WTC11 (cell line): ENCODE data around the gene TSPAN9. TPM values are rescaled to one million over a fixed set of nuclear protein-coding genes. Genes with fewer than 3 reads are reported as not detected.

ENCODE experiments used
- ATAC-seq: fragments of 200-7000 bp; cut with Tn5 transposase; 2 replicates; pipeline ENCODE4 v1.10.0; 2021; ENCODE audit warnings: mild to moderate bottlenecking, moderate library complexity
- CTCF ChIA-PET: fragments of 300-600 bp; sonication (Branson Sonifier 250); formaldehyde crosslinking; loops from one replicate; lab custom pipeline; 2021; ENCODE audit warnings: antibody characterized with exemption; lab: Charles Lee
- POLR2A ChIA-PET: fragments of 350-600 bp; sonication (Branson Sonifier 250); formaldehyde crosslinking; loops from one replicate; lab custom pipeline; 2021; ENCODE audit warnings: antibody characterized with exemption; lab: Charles Lee
- DNase-seq: peaks from one replicate; pipeline ENCODE4 v3.0.0; 2021; ENCODE audit warnings: low spot score
- H3K27ac Mint-ChIP-seq: 2 replicates; pipeline ENCODE4 v1.8.0; 2021; ENCODE audit warnings: mixed read lengths
- H3K27me3 Mint-ChIP-seq: 2 replicates; pipeline ENCODE4 v1.8.0; 2021; ENCODE audit warnings: low read depth, mild to moderate bottlenecking, moderate library complexity, mixed read lengths
- H3K36me3 Mint-ChIP-seq: 2 replicates; pipeline ENCODE4 v1.8.0; 2021; ENCODE audit warnings: mixed read lengths
- H3K4me1 Mint-ChIP-seq: 2 replicates; pipeline ENCODE4 v1.8.0; 2022; ENCODE audit warnings: mixed read lengths
- H3K4me3 Mint-ChIP-seq: 2 replicates; pipeline ENCODE4 v1.8.0; 2021; ENCODE audit warnings: mild to moderate bottlenecking, moderate library complexity, mixed read lengths
- H3K9me3 Mint-ChIP-seq: 2 replicates; pipeline ENCODE4 v1.8.0; 2021; ENCODE audit warnings: mixed read lengths
- CBFB ChIP-seq: sonication (generic); formaldehyde crosslinking; IDR thresholded peaks from 2 replicates; pipeline ENCODE4 v1.8.1; 2022; ENCODE audit warnings: mild to moderate bottlenecking, low read depth, missing genetic modification reagents
- CREM ChIP-seq: sonication (generic); formaldehyde crosslinking; IDR thresholded peaks from 2 replicates; pipeline ENCODE4 v1.8.1; 2022; ENCODE audit warnings: mild to moderate bottlenecking, missing genetic modification reagents, moderate library complexity
- FOXJ3 ChIP-seq: sonication (generic); formaldehyde crosslinking; IDR thresholded peaks from 2 replicates; pipeline ENCODE4 v1.9.0; 2021; ENCODE audit warnings: missing genetic modification reagents, mild to moderate bottlenecking, borderline replicate concordance
- GTF2I ChIP-seq: fragments of 250-450 bp; sonication (Bioruptor Pico); conservative IDR thresholded peaks from 2 replicates; pipeline ENCODE4 v1.4.0; 2021; ENCODE audit warnings: mild to moderate bottlenecking
- MAX ChIP-seq: sonication (generic); formaldehyde crosslinking; IDR thresholded peaks from 2 replicates; pipeline ENCODE4 v1.8.0; 2022; ENCODE audit warnings: mild to moderate bottlenecking, missing genetic modification reagents
- PRDM15 ChIP-seq: sonication (generic); formaldehyde crosslinking; IDR thresholded peaks from 2 replicates; pipeline ENCODE4 v1.8.0; 2022; ENCODE audit warnings: missing genetic modification reagents
- TCF7 ChIP-seq: sonication (generic); formaldehyde crosslinking; IDR thresholded peaks from 2 replicates; pipeline ENCODE4 v1.8.0; 2022; ENCODE audit warnings: mild to moderate bottlenecking, low read depth, missing genetic modification reagents, moderate library complexity
- TEAD1 ChIP-seq: sonication (generic); formaldehyde crosslinking; IDR thresholded peaks from 2 replicates; pipeline ENCODE4 v1.8.0; 2022; ENCODE audit warnings: mild to moderate bottlenecking, missing genetic modification reagents
- TEAD4 ChIP-seq: sonication (generic); formaldehyde crosslinking; IDR thresholded peaks from 2 replicates; pipeline ENCODE4 v1.8.0; 2022; ENCODE audit warnings: mild to moderate bottlenecking, missing genetic modification reagents
- USF2 ChIP-seq: sonication (generic); formaldehyde crosslinking; IDR thresholded peaks from 2 replicates; pipeline ENCODE4 v1.8.1; 2023; ENCODE audit warnings: mild to moderate bottlenecking, missing genetic modification reagents, moderate library complexity
- ZNF232 ChIP-seq: sonication (generic); formaldehyde crosslinking; IDR thresholded peaks from 2 replicates; pipeline ENCODE4 v1.8.0; 2022; ENCODE audit warnings: mild to moderate bottlenecking, missing genetic modification reagents
- ZNF263 ChIP-seq: sonication (generic); formaldehyde crosslinking; IDR thresholded peaks from 2 replicates; pipeline ENCODE4 v1.8.1; 2022; ENCODE audit warnings: low read depth, mild to moderate bottlenecking, moderate library complexity, missing genetic modification reagents
- ZNF396 ChIP-seq: fragments of 250-450 bp; sonication (Bioruptor Pico); IDR thresholded peaks from 2 replicates; pipeline ENCODE4 v1.8.0; 2021; ENCODE audit warnings: mild to moderate bottlenecking, moderate library complexity, borderline replicate concordance
- ZNF423 ChIP-seq: fragments of 250-450 bp; sonication (Bioruptor Pico); IDR thresholded peaks from 2 replicates; pipeline ENCODE4 v2.1.2; 2022; ENCODE audit warnings: mild to moderate bottlenecking, moderate library complexity
- ZNF671 ChIP-seq: fragments of 250-450 bp; sonication (Bioruptor Pico); IDR thresholded peaks from 2 replicates; pipeline ENCODE4 v1.8.0; 2021; ENCODE audit warnings: mild to moderate bottlenecking
- total RNA-seq: library from RNA; stranded (reverse); gene quantifications from 3 replicates; pipeline ENCODE4 v1.2.3, GENCODE V29; 2021
- TF ChIP-seq, protein P1 (sequence below): fragments of 250-450 bp; sonication (Bioruptor Pico); IDR thresholded peaks from 2 replicates; pipeline ENCODE4 v1.9.0; 2021; ENCODE audit warnings: mild to moderate bottlenecking
- TF ChIP-seq, protein P2 (sequence below): sonication (generic); formaldehyde crosslinking; conservative IDR thresholded peaks from 2 replicates; pipeline ENCODE4 v1.8.1; 2022; ENCODE audit warnings: mild to moderate bottlenecking, missing genetic modification reagents
- TF ChIP-seq, protein P3 (sequence below): sonication (generic); formaldehyde crosslinking; IDR thresholded peaks from 2 replicates; pipeline ENCODE4 v1.8.1; 2022; ENCODE audit warnings: mild to moderate bottlenecking, moderate library complexity, missing genetic modification reagents
- TF ChIP-seq, protein P4 (sequence below): fragments of 250-450 bp; sonication (Bioruptor Pico); IDR thresholded peaks from 2 replicates; pipeline ENCODE4 v1.9.0; 2021; ENCODE audit warnings: moderate library complexity, mild to moderate bottlenecking, inconsistent platforms, borderline replicate concordance

TSPAN9 gene
- total RNA-seq, 1 experiment from 2014 or later = 27.6 TPM

DNA sequence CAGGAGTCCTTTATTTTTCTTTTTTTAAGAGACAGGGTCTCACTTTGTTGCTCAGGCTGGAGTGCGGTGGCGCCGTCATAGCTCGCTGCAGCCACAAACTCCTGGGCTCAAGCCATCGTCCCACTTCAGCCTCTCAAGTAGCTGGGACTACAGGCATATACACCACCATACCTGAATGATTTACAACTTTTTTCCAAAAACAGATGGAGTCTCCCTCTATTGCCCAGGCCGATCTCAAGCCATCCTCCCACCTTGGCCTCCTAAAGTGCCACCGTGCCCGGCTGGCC lies 205.1 kb downstream of the TSPAN9 start:
- Mint-ChIP-seq H3K27me3 (no peaks in the 10 kb centered on the region), H3K36me3 (no peaks in the 10 kb centered on the region), H3K4me1 (peaks cover 25% of the 10 kb centered on the region), H3K4me3 (no peak overlapping the region), H3K9me3 (no peaks in the 10 kb centered on the region), H3K27ac (no peak overlapping the region)
- TF ChIP-seq FOXJ3 (CRISPR knock-in tag) = no peak
- TF ChIP-seq, protein P1, sequence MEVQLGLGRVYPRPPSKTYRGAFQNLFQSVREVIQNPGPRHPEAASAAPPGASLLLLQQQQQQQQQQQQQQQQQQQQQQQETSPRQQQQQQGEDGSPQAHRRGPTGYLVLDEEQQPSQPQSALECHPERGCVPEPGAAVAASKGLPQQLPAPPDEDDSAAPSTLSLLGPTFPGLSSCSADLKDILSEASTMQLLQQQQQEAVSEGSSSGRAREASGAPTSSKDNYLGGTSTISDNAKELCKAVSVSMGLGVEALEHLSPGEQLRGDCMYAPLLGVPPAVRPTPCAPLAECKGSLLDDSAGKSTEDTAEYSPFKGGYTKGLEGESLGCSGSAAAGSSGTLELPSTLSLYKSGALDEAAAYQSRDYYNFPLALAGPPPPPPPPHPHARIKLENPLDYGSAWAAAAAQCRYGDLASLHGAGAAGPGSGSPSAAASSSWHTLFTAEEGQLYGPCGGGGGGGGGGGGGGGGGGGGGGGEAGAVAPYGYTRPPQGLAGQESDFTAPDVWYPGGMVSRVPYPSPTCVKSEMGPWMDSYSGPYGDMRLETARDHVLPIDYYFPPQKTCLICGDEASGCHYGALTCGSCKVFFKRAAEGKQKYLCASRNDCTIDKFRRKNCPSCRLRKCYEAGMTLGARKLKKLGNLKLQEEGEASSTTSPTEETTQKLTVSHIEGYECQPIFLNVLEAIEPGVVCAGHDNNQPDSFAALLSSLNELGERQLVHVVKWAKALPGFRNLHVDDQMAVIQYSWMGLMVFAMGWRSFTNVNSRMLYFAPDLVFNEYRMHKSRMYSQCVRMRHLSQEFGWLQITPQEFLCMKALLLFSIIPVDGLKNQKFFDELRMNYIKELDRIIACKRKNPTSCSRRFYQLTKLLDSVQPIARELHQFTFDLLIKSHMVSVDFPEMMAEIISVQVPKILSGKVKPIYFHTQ (CRISPR knock-in tag) = no peak
- TF ChIP-seq TCF7 (CRISPR knock-in tag) = no peak
- TF ChIP-seq ZNF423 = no peak
- no peak for TF ChIP-seq TEAD4
- TF ChIP-seq CBFB (CRISPR knock-in tag) = no peak
- TF ChIP-seq TEAD1 (CRISPR knock-in tag) = no peak
- TF ChIP-seq, protein P2, sequence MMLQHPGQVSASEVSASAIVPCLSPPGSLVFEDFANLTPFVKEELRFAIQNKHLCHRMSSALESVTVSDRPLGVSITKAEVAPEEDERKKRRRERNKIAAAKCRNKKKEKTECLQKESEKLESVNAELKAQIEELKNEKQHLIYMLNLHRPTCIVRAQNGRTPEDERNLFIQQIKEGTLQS (CRISPR knock-in tag) = no peak
- no peak for TF ChIP-seq ZNF263 (CRISPR knock-in tag)
- TF ChIP-seq, protein P3, sequence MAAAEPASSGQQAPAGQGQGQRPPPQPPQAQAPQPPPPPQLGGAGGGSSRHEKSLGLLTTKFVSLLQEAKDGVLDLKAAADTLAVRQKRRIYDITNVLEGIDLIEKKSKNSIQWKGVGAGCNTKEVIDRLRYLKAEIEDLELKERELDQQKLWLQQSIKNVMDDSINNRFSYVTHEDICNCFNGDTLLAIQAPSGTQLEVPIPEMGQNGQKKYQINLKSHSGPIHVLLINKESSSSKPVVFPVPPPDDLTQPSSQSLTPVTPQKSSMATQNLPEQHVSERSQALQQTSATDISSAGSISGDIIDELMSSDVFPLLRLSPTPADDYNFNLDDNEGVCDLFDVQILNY (CRISPR knock-in tag) = no peak
- no peak for TF ChIP-seq ZNF671 (CRISPR knock-in tag)
- TF ChIP-seq ZNF232 (CRISPR knock-in tag) = no peak
- TF ChIP-seq, protein P4, sequence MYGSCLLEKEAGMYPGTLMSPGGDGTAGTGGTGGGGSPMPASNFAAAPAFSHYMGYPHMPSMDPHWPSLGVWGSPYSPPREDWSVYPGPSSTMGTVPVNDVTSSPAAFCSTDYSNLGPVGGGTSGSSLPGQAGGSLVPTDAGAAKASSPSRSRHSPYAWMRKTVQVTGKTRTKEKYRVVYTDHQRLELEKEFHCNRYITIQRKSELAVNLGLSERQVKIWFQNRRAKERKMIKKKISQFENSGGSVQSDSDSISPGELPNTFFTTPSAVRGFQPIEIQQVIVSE (CRISPR knock-in tag) = no peak
- no peak for TF ChIP-seq USF2 (CRISPR knock-in tag)
- no peak for TF ChIP-seq GTF2I (CRISPR knock-in tag)
- no peak for TF ChIP-seq MAX (CRISPR knock-in tag)
- TF ChIP-seq CREM = no peak
- no peak for TF ChIP-seq PRDM15 (CRISPR knock-in tag)
- TF ChIP-seq ZNF396 (CRISPR knock-in tag) = no peak
- DNase-seq (no peak), ATAC-seq (no peak)
- POLR2A ChIA-PET = no interaction called here
- CTCF ChIA-PET = interaction anchor here (1.0 to 3.9 kb wide), 4 partner anchors 18 to 147 kb away, joined by 3 to 16 read pairs (median 4); no protein-coding TSS in a partner anchor
